H1 (cell line): ENCODE results near the gene HTR4. TPM values are rescaled to one million over a fixed set of nuclear protein-coding genes. Genes with fewer than 3 reads are reported as not detected.

Source experiments
- CTCF ChIA-PET: fragments of 300-600 bp; sonication (Branson Sonifier 250); formaldehyde crosslinking; loops from one replicate; lab custom pipeline; 2021; ENCODE audit not compliant: partially characterized antibody; lab: Charles Lee
- POLR2A ChIA-PET: fragments of 300-600 bp; sonication (Branson Sonifier 250); formaldehyde crosslinking; loops from one replicate; lab custom pipeline; 2021; ENCODE audit warnings: inconsistent platforms; ENCODE audit not compliant: partially characterized antibody; lab: Charles Lee
- DNase-seq, 2 experiments: peaks; one replicate each; pipeline versions ENCODE4 v3.0.0 to v3.0.0-alpha.2; 2010 to 2022; ENCODE audit warnings: low spot score in 2 of 2, low read depth in 1 of 2, mixed read lengths in 1 of 2
- FAIRE-seq: peaks from 2 replicates; lab custom pipeline; 2011; peaks lifted over from hg19 to GRCh38; lab: Jason Lieb, UNC
- H2AFZ ChIP-seq: 2 replicates; pipeline ENCODE4 v1.8.1; 2012; ENCODE audit warnings: low read length, inconsistent platforms
- H2AK5ac ChIP-seq: 2 replicates; pipeline ENCODE4 v1.6.1; 2013; ENCODE audit warnings: low read depth, low read length
- H2BK120ac ChIP-seq: replicated peaks from 2 replicates; pipeline ENCODE3; 2013; ENCODE audit warnings: low read depth, low read length, inconsistent platforms
- H2BK12ac ChIP-seq: 2 replicates; pipeline ENCODE4 v1.6.1; 2013; ENCODE audit warnings: low read depth, low read length
- H2BK15ac ChIP-seq: 2 replicates; pipeline ENCODE4 v1.6.1; 2013; ENCODE audit warnings: low read length
- H2BK20ac ChIP-seq: 2 replicates; pipeline ENCODE4 v1.6.1; 2013; ENCODE audit warnings: low read length
- H2BK5ac ChIP-seq: 2 replicates; pipeline ENCODE4 v1.6.1; 2013; ENCODE audit warnings: low read depth, low read length
- H3K14ac ChIP-seq: 2 replicates; pipeline ENCODE4 v1.6.1; 2013; ENCODE audit warnings: inconsistent platforms; ENCODE audit not compliant: insufficient read length
- H3K18ac ChIP-seq: 2 replicates; pipeline ENCODE4 v1.6.1; 2013; ENCODE audit warnings: low read length; ENCODE audit errors: extremely low read depth
- H3K23ac ChIP-seq: 2 replicates; pipeline ENCODE4 v1.6.1; 2013; ENCODE audit warnings: inconsistent platforms; ENCODE audit not compliant: insufficient read length
- H3K23me2 ChIP-seq: 2 replicates; pipeline ENCODE4 v1.6.1; 2013; ENCODE audit warnings: low read depth, low read length
- H3K27ac ChIP-seq: 2 replicates; pipeline ENCODE4 v1.6.1; 2011; ENCODE audit warnings: low read depth, low read length, inconsistent platforms
- H3K27me3 ChIP-seq, 4 experiments: replicated peaks in 1 of 4; 1 replicate in 1 of 4; 2 replicates in 3 of 4; pipeline versions ENCODE4 v1.6.1 to v1.8.1; 2011 to 2013; ENCODE audit warnings: low read length in 3 of 4, mild to moderate bottlenecking in 3 of 4, inconsistent platforms in 2 of 4, mixed read lengths in 2 of 4, moderate library complexity in 1 of 4; ENCODE audit not compliant: control insufficient read depth in 3 of 4, insufficient read depth in 3 of 4; ENCODE audit errors: extremely low read depth in 1 of 4
- H3K36me3 ChIP-seq, 4 experiments: 2 replicates each; pipeline versions ENCODE4 v1.6.1 to v1.8.1; 2011 to 2013; ENCODE audit warnings: mild to moderate bottlenecking in 4 of 4, low read length in 3 of 4, moderate library complexity in 2 of 4, control low read depth in 1 of 4, inconsistent platforms in 1 of 4; ENCODE audit not compliant: insufficient read depth in 4 of 4, control insufficient read depth in 2 of 4
- H3K4ac ChIP-seq: replicated peaks from 2 replicates; pipeline ENCODE3; 2013; ENCODE audit warnings: low read length, low read depth, mixed read lengths, inconsistent platforms; ENCODE audit not compliant: insufficient read length
- H3K4me1 ChIP-seq, 4 experiments: replicated peaks in 1 of 4; 1 replicate in 1 of 4; 2 replicates in 3 of 4; pipeline versions ENCODE4 v1.6.1 to v1.8.1; 2011 to 2013; ENCODE audit warnings: low read length in 3 of 4, inconsistent platforms in 2 of 4, mixed read lengths in 1 of 4; ENCODE audit not compliant: insufficient read depth in 4 of 4, control insufficient read depth in 3 of 4
- H3K4me2 ChIP-seq, 2 experiments: 2 replicates each; pipeline versions ENCODE4 v1.6.1 to v1.8.1; 2011 to 2013; ENCODE audit warnings: low read depth in 2 of 2, low read length in 2 of 2, control low read depth in 1 of 2, inconsistent platforms in 1 of 2, mild to moderate bottlenecking in 1 of 2; ENCODE audit not compliant: insufficient read depth in 1 of 2
- H3K4me3 ChIP-seq, 4 experiments: fragments of 200-600, 300-600 bp in 1 of 4; sonication (generic), shearing (Covaris generic), sonication (Bioruptor Twin) in 1 of 4; 2 replicates each; pipeline versions ENCODE4 v1.5.1 to v1.8.1; 2011 to 2016; ENCODE audit warnings: low read length in 4 of 4, low read depth in 3 of 4, control low read depth in 2 of 4, inconsistent platforms in 2 of 4, mild to moderate bottlenecking in 2 of 4, mixed read lengths in 1 of 4, moderate library complexity in 1 of 4; ENCODE audit not compliant: insufficient read depth in 2 of 4; ENCODE audit errors: extremely low read depth in 1 of 4
- H3K56ac ChIP-seq: replicated peaks from 2 replicates; pipeline ENCODE3; 2013; ENCODE audit warnings: low read depth, mild to moderate bottlenecking, mixed read lengths, low read length, inconsistent platforms; ENCODE audit not compliant: insufficient read length
- H3K79me1 ChIP-seq: 2 replicates; pipeline ENCODE4 v1.6.1; 2013; ENCODE audit warnings: low read depth, low read length, control low read depth
- H3K79me2 ChIP-seq, 2 experiments: 2 replicates each; pipeline versions ENCODE4 v1.6.1 to v1.8.1; 2012 to 2013; ENCODE audit warnings: low read length in 2 of 2, mild to moderate bottlenecking in 2 of 2, inconsistent platforms in 1 of 2; ENCODE audit not compliant: insufficient read depth in 2 of 2, control insufficient read depth in 1 of 2
- H3K9ac ChIP-seq, 4 experiments: replicated peaks in 1 of 4; 1 replicate in 1 of 4; 2 replicates in 3 of 4; pipeline versions ENCODE4 v1.6.1 to v1.8.1; 2011 to 2013; ENCODE audit warnings: low read depth in 3 of 4, low read length in 3 of 4, control low read depth in 2 of 4, mild to moderate bottlenecking in 2 of 4, moderate library complexity in 2 of 4, inconsistent platforms in 1 of 4; ENCODE audit errors: extremely low read depth in 1 of 4
- H3K9me3 ChIP-seq, 2 experiments: 2 replicates each; pipeline versions ENCODE4 v1.6.1 to v1.8.1; 2012 to 2013; ENCODE audit warnings: mild to moderate bottlenecking in 2 of 2, moderate library complexity in 2 of 2, control low read depth in 1 of 2, inconsistent platforms in 1 of 2, low read depth in 1 of 2, low read length in 1 of 2, mixed read lengths in 1 of 2; ENCODE audit not compliant: insufficient read depth in 2 of 2
- H4K20me1 ChIP-seq, 2 experiments: replicated peaks in 1 of 2; 2 replicates each; pipeline versions ENCODE3 to v1.8.1; 2011 to 2013; ENCODE audit warnings: inconsistent platforms in 2 of 2, low read length in 2 of 2, mild to moderate bottlenecking in 1 of 2; ENCODE audit not compliant: insufficient read depth in 2 of 2, control insufficient read depth in 1 of 2
- H4K5ac ChIP-seq: 2 replicates; pipeline ENCODE4 v1.6.1; 2013; ENCODE audit warnings: low read length, low read depth, mixed read lengths, inconsistent platforms; ENCODE audit not compliant: insufficient read length
- H4K8ac ChIP-seq: 2 replicates; pipeline ENCODE4 v1.8.0; 2013; ENCODE audit warnings: mild to moderate bottlenecking, moderate library complexity, low read length, inconsistent platforms; ENCODE audit not compliant: insufficient read depth; ENCODE audit errors: extremely low read depth
- H4K91ac ChIP-seq: replicated peaks from 2 replicates; pipeline ENCODE3; 2013; ENCODE audit warnings: low read length, mixed read lengths, inconsistent platforms; ENCODE audit not compliant: insufficient read length
- ASH2L ChIP-seq: fragments of 200-600, 300-600 bp; sonication (generic); IDR thresholded peaks from one replicate; pipeline ENCODE4 v1.7.1; 2017; ENCODE audit warnings: low read length
- CREB1 ChIP-seq: IDR thresholded peaks from 2 replicates; pipeline ENCODE4 v1.6.1; 2012; ENCODE audit warnings: inconsistent platforms
- GABPA ChIP-seq: IDR thresholded peaks from 2 replicates; pipeline ENCODE4 v1.6.1; 2011; ENCODE audit warnings: mild to moderate bottlenecking, low read length, moderate library complexity, borderline replicate concordance; ENCODE audit not compliant: insufficient read depth
- HDAC6 ChIP-seq: IDR thresholded peaks from one replicate; pipeline ENCODE4 v1.7.1; 2012; ENCODE audit warnings: low read depth, mild to moderate bottlenecking, inconsistent platforms, low read length, moderate library complexity
- RBBP5 ChIP-seq: IDR thresholded peaks from 2 replicates; pipeline ENCODE4 v1.7.1; 2012; ENCODE audit warnings: low read depth, mild to moderate bottlenecking, inconsistent platforms, low read length, moderate library complexity, borderline replicate concordance
- SP2 ChIP-seq: IDR thresholded peaks from 2 replicates; pipeline ENCODE4 v1.6.1; 2012; ENCODE audit warnings: mild to moderate bottlenecking, low read length, inconsistent platforms
- TBP ChIP-seq: IDR thresholded peaks from 2 replicates; pipeline ENCODE4 v1.6.1; 2011; ENCODE audit warnings: low read depth, low read length, improper control_type of control experiment
- polyA plus RNA-seq, 7 experiments: library from polyadenylated mRNA; depleted of rRNA in 3 of 7; stranded (reverse) in 5 of 7; unstranded in 2 of 7; fragments of >200 nt in 5 of 7; fragments of 200-250 nt in 2 of 7; gene quantifications; 1 replicate in 5 of 7; 2 replicates in 1 of 7; 4 replicates in 1 of 7; pipeline versions ENCODE4 v1.2.1 to v1.2.3, GENCODE V29; 2011 to 2013; ENCODE audit warnings: missing spikeins in 2 of 7, mixed read lengths in 2 of 7
- total RNA-seq: library from RNA; stranded (reverse); fragmentation: NEBNext Ultra II Directional; extraction: Animal tissue kit (Norgen Biotek cat#: 25700); gene quantifications from 2 replicates; pipeline ENCODE4 v1.2.1, GENCODE V29; 2021

Gene HTR4
- total and polyA plus RNA-seq, 2 of the 8 experiments (the other 6 are each of a cell fraction or from before 2014, with no cell fraction given), result not detected

DNA sequence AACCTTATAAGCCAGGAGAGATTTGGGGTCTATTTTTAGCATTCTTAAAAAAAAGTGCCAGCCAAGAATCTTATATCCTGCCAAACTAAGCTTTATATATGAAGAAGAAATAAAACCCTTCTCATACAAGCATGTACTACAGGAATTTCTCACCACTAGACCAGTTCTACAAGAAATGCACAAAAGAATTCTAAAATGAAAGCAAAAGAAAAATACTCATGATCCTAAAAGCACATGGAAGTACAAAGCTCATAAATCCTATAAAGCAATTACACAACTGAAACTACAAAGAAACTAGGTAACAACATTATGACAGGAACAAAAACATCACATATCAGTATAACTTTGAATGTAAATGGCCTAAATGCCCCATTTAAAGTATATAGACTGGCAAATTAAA lies 34.5 kb upstream of the HTR4 start:
- H2BK15ac ChIP-seq, result no peak overlapping the region
- H3K4me2 ChIP-seq, result no peak overlapping the region
- no peaks in the 10 kb centered on the region for H3K27me3 ChIP-seq
- TF ChIP-seq SP2 (no peak), TBP (no peak), ASH2L (no peak), RBBP5 (no peak), GABPA (no peak), CREB1 (no peak), HDAC6 (no peak)
- TF ChIP-seq, all 59 proteins: peak for 0
- Histone ChIP-seq H3K23ac (no peak overlapping the region), H2BK20ac (no peak overlapping the region), H2BK12ac (no peak overlapping the region), H3K9me3 (no peaks in the 10 kb centered on the region), H4K20me1 (no peaks in the 10 kb centered on the region), H4K8ac (no peak overlapping the region), H3K23me2 (no peaks in the 10 kb centered on the region), H2AK5ac (no peak overlapping the region), H4K91ac (no peak overlapping the region), H3K4me3 (no peak overlapping the region), H3K27ac (no peak overlapping the region), H3K56ac (no peak overlapping the region), H3K4ac (no peak overlapping the region), H3K79me2 (no peaks in the 10 kb centered on the region), H2BK5ac (no peak overlapping the region), H3K4me1 (no peaks in the 10 kb centered on the region), H3K9ac (no peak overlapping the region), H3K79me1 (no peaks in the 10 kb centered on the region), H3K14ac (no peak overlapping the region), H3K36me3 (no peaks in the 10 kb centered on the region), H2AFZ (no peak overlapping the region), H4K5ac (no peak overlapping the region), H2BK120ac (no peak overlapping the region), H3K18ac (no peak overlapping the region)
- CTCF ChIA-PET, result interaction anchor here (1.1 to 4.6 kb wide), 11 partner anchors 11 to 245 kb away, joined by 3 to 52 read pairs (median 11); no protein-coding TSS in a partner anchor
- DNase-seq (no peak), FAIRE-seq (no peak)
- POLR2A ChIA-PET, result no interaction called here
